Ishikawa (cell line): ENCODE results near the gene ISL2.

Experiments
- CEBPB ChIP-seq: IDR thresholded peaks from 2 replicates; pipeline ENCODE4 v1.6.1; 2012
- CREB1 ChIP-seq: IDR thresholded peaks from 2 replicates; pipeline ENCODE4 v1.6.1; 2012; ENCODE audit warnings: low read depth
- EGR1 ChIP-seq: IDR thresholded peaks from 2 replicates; pipeline ENCODE4 v1.6.1; 2012
- EP300 ChIP-seq: IDR thresholded peaks from 2 replicates; pipeline ENCODE4 v1.6.1; 2012; ENCODE audit warnings: borderline replicate concordance
- FOXM1 ChIP-seq: IDR thresholded peaks from 2 replicates; pipeline ENCODE4 v1.6.1; 2012; ENCODE audit warnings: low read depth, borderline replicate concordance
- MAX ChIP-seq: IDR thresholded peaks from 2 replicates; pipeline ENCODE4 v1.6.1; 2012
- NFIC ChIP-seq: IDR thresholded peaks from 2 replicates; pipeline ENCODE4 v1.6.1; 2012
- RAD21 ChIP-seq: IDR thresholded peaks from 2 replicates; pipeline ENCODE4 v1.6.1; 2012; ENCODE audit warnings: low read depth
- REST ChIP-seq: IDR thresholded peaks from 2 replicates; pipeline ENCODE4 v1.6.1; 2012; ENCODE audit warnings: low read depth, mild to moderate bottlenecking
- TAF1 ChIP-seq: IDR thresholded peaks from 2 replicates; pipeline ENCODE4 v1.6.1; 2012; ENCODE audit warnings: low read depth, mild to moderate bottlenecking
- TCF12 ChIP-seq: IDR thresholded peaks from 2 replicates; pipeline ENCODE4 v1.6.1; 2012; ENCODE audit warnings: low read depth
- TEAD4 ChIP-seq: IDR thresholded peaks from 2 replicates; pipeline ENCODE4 v1.6.1; 2012
- USF1 ChIP-seq: IDR thresholded peaks from 2 replicates; pipeline ENCODE4 v1.6.1; 2012
- YY1 ChIP-seq: IDR thresholded peaks from 2 replicates; pipeline ENCODE4 v1.6.1; 2012; ENCODE audit warnings: low read depth
- ZBTB7A ChIP-seq: IDR thresholded peaks from 2 replicates; pipeline ENCODE4 v1.6.1; 2012; ENCODE audit warnings: low read depth

Gene ISL2

GRCh38 chr15:76344893-76345582 lies 8.5 kb downstream of the ISL2 start:
- TF ChIP-seq RAD21 (no peak), ZBTB7A (no peak)

- TF ChIP-seq MAX, result no peak
- TF ChIP-seq EGR1, result no peak
- TF ChIP-seq ZBTB7A, result no peak
- TF ChIP-seq YY1, result no peak
- TF ChIP-seq USF1, result no peak
- TF ChIP-seq TAF1, result no peak
- TF ChIP-seq REST, result no peak
- TF ChIP-seq TEAD4, result no peak
- no peak for TF ChIP-seq NFIC
- no peak for TF ChIP-seq RAD21
- no peak for TF ChIP-seq TCF12
- TF ChIP-seq CEBPB, result no peak
- TF ChIP-seq FOXM1, result no peak
- no peak for TF ChIP-seq EP300
- no peak for TF ChIP-seq CREB1
These were observed 9.0 kb downstream of the ISL2 start for GRCh38 chr15:76345583-76345879.

GRCh38 chr15:76345880-76346668 lies 9.5 kb downstream of the ISL2 start:
- TF ChIP-seq TCF12 (peak; percentile 18; the same call in 1 of the 2 replicates), CEBPB (no peak), RAD21 (0 out of 2 replicates have a peak, but pooled peaks have one; percentile 1), EGR1 (no peak), TAF1 (peak; percentile 24; the same call in 1 of the 2 replicates), EP300 (no peak), MAX (peak; percentile 61), USF1 (peak; percentile 57; the same call in 1 of the 2 replicates)

GRCh38 chr15:76346669-76347481 lies 10.3 kb downstream of the ISL2 start:
- TF ChIP-seq USF1 (no peak), EGR1 (no peak), NFIC (0 out of 2 replicates have a peak, but pooled peaks have one; percentile 11)

GRCh38 chr15:76347482-76348055 lies 11.0 kb downstream of the ISL2 start:
- TF ChIP-seq ZBTB7A, result no peak
- TF ChIP-seq USF1, result no peak
- TF ChIP-seq MAX, result no peak
- TF ChIP-seq REST, result no peak
- TF ChIP-seq EP300, result no peak
- TF ChIP-seq CREB1, result no peak
- TF ChIP-seq NFIC, result no peak
- TF ChIP-seq FOXM1, result no peak
- no peak for TF ChIP-seq TEAD4
- no peak for TF ChIP-seq TAF1
- TF ChIP-seq TCF12, result no peak
- TF ChIP-seq EGR1, result no peak
- no peak for TF ChIP-seq RAD21
- TF ChIP-seq CEBPB, result no peak
- no peak for TF ChIP-seq YY1
